Panc1 (cell line): Measurements from ENCODE around the gene PLEKHA7.

ENCODE experiments used
- CTCF ChIP-seq: fragments of 450-650 bp; IDR thresholded peaks from 2 replicates; pipeline ENCODE4 v1.5.1; 2017; ENCODE audit warnings: mild to moderate bottlenecking
- POLR2AphosphoS5 ChIP-seq: IDR thresholded peaks from 2 replicates; pipeline ENCODE4 v1.6.1; 2012; ENCODE audit warnings: mild to moderate bottlenecking, low read depth, low read length, moderate library complexity
- REST ChIP-seq, 2 experiments: IDR thresholded peaks; 2 replicates each; pipeline ENCODE4 v1.6.1; 2011 to 2012; ENCODE audit warnings: low read depth in 2 of 2, control low read depth in 1 of 2, low read length in 1 of 2, mild to moderate bottlenecking in 1 of 2, moderate library complexity in 1 of 2; ENCODE audit not compliant: insufficient read depth in 1 of 2
- SIN3A ChIP-seq: IDR thresholded peaks from 2 replicates; pipeline ENCODE4 v1.6.1; 2012; ENCODE audit warnings: low read depth, mild to moderate bottlenecking, low read length, moderate library complexity, borderline replicate concordance; ENCODE audit not compliant: insufficient read depth
- TCF7L2 ChIP-seq: IDR thresholded peaks from 2 replicates; pipeline ENCODE4 v1.6.1; 2011; ENCODE audit warnings: mild to moderate bottlenecking, low read depth, low read length, inconsistent platforms

GRCh38 chr11:16814410-16815046, 199.7 kb downstream of the PLEKHA7 start:
- no peak for TF ChIP-seq CTCF
- TF ChIP-seq REST (IDR thresholded peaks at IDR 0.05; ENCODE audit: insufficient read depth in 1 of 2, low read depth in 2 of 2, low read length in 1 of 2) = no peak
- no peak for TF ChIP-seq POLR2AphosphoS5
- no peak for TF ChIP-seq TCF7L2
- TF ChIP-seq SIN3A = no peak
